Hematopoietic multipotent progenitor cell treated with erythropoietin and hydrocortisone succinate and interleukin-3 and kit ligand, for 6 days (in vitro differentiated cells): ENCODE results near the gene BANF2.

Experiments
- DNase-seq: peaks from one replicate; pipeline ENCODE4 v3.0.0-alpha.2; 2015

BANF2 gene

GRCh38 chr20:17664025-17664633 lies 35.6 kb upstream of the BANF2 start:
- peak; percentile 73 for DNase-seq

- no peak for DNase-seq
These were observed 34.0 kb upstream of the BANF2 start for GRCh38 chr20:17665756-17666155.

- no peak for DNase-seq
These were observed 33.3 kb upstream of the BANF2 start for GRCh38 chr20:17666481-17666880.

- DNase-seq: no peak
These were observed 32.3 kb upstream of the BANF2 start for GRCh38 chr20:17667445-17667844.

- no peak for DNase-seq
These were observed 31.3 kb upstream of the BANF2 start for GRCh38 chr20:17668432-17668831.

- no peak for DNase-seq
These were observed 30.3 kb upstream of the BANF2 start for GRCh38 chr20:17669306-17669931.

- DNase-seq: no peak
These were observed 28.8 kb upstream of the BANF2 start for GRCh38 chr20:17671011-17671410.

- no peak for DNase-seq
These were observed 28.2 kb upstream of the BANF2 start for GRCh38 chr20:17671565-17671964.

GRCh38 chr20:17673084-17673483 lies 26.7 kb upstream of the BANF2 start:
- DNase-seq: no peak

- no peak for DNase-seq
These were observed 24.8 kb upstream of the BANF2 start for GRCh38 chr20:17674722-17675518.

- DNase-seq: no peak
These were observed 24.0 kb upstream of the BANF2 start for GRCh38 chr20:17675519-17676377.

- no peak for DNase-seq
These were observed 23.4 kb upstream of the BANF2 start for GRCh38 chr20:17676378-17676759.

GRCh38 chr20:17676942-17677341 lies 22.8 kb upstream of the BANF2 start:
- DNase-seq: no peak

- peak; percentile 81 for DNase-seq
These were observed 21.5 kb upstream of the BANF2 start for GRCh38 chr20:17678295-17678694.

GRCh38 chr20:17678886-17679285 lies 20.9 kb upstream of the BANF2 start:
- no peak for DNase-seq

GRCh38 chr20:17679941-17680835 lies 19.6 kb upstream of the BANF2 start:
- DNase-seq: peak; percentile 42

GRCh38 chr20:17680836-17681725 lies 18.7 kb upstream of the BANF2 start:
- peak; percentile 81 for DNase-seq

- DNase-seq: no peak
These were observed 18.1 kb upstream of the BANF2 start for GRCh38 chr20:17681726-17682102.

- DNase-seq: peak; percentile 97
These were observed 17.5 kb upstream of the BANF2 start, which contains the start of gene RRBP1 for GRCh38 chr20:17682103-17682888. TSS of gene RRBP1 (minus strand) at chr20:17682242. CDS start at chr20:17660507, 21,735 bp downstream.

- no peak for DNase-seq
These were observed 16.9 kb upstream of the BANF2 start for GRCh38 chr20:17682889-17683198.
